Glomerular endothelial cell (primary cell): Measurements from ENCODE around the gene TUT1. TPM values are rescaled to one million over a fixed set of nuclear protein-coding genes. Genes with fewer than 3 reads are reported as not detected.
A peak's percentile ranks its signal among the peaks of the same experiment; 100 is the strongest.
"Not testable (repeated sequence)": the region's sequence is repeated elsewhere in the genome, so short reads cannot be mapped to it uniquely, and the experiment has no call there.

Experiments
- DNase-seq: peaks from one replicate; pipeline ENCODE4 v3.0.0-alpha.2; 2011; ENCODE audit warnings: low read depth, low spot score; ENCODE audit errors: extremely low read depth
- total RNA-seq: library from RNA; depleted of rRNA; stranded (reverse); fragments of >200 nt; gene quantifications from 2 replicates; pipeline ENCODE4 v1.2.3, GENCODE V29; 2015

The TUT1 gene
- total RNA-seq, 1 donor from 2014 or later: 16.8 TPM

- no peak for DNase-seq
These were observed 32.1 kb downstream of the TUT1 start for GRCh38 chr11:62559204-62559603.

- DNase-seq: no peak
These were observed 32.7 kb downstream of the TUT1 start for GRCh38 chr11:62558669-62559068.

- DNase-seq: no peak
These were observed 34.3 kb downstream of the TUT1 start for GRCh38 chr11:62556875-62557631.

- peak; percentile 72 for DNase-seq
These were observed 35.0 kb downstream of the TUT1 start for GRCh38 chr11:62556108-62556874.

- no peak for DNase-seq
These were observed 35.7 kb downstream of the TUT1 start for GRCh38 chr11:62555464-62556107.

- no peak for DNase-seq
These were observed 36.7 kb downstream of the TUT1 start for GRCh38 chr11:62554387-62555167.

- DNase-seq: no peak
These were observed 37.4 kb downstream of the TUT1 start for GRCh38 chr11:62553839-62554361.

GRCh38 chr11:62553080-62553838 is 38.1 kb downstream of the TUT1 start:
- DNase-seq: peak; percentile 91

- DNase-seq: no peak
These were observed 38.7 kb downstream of the TUT1 start for GRCh38 chr11:62552485-62553079.

- DNase-seq: not testable (repeated sequence)
These were observed 40.8 kb downstream of the TUT1 start for GRCh38 chr11:62550478-62550877.

- DNase-seq: no peak
These were observed 42.6 kb downstream of the TUT1 start for GRCh38 chr11:62548545-62549335.

- no peak for DNase-seq
These were observed 43.5 kb downstream of the TUT1 start for GRCh38 chr11:62547691-62548281.

GRCh38 chr11:62546929-62547625 is 44.2 kb downstream of the TUT1 start:
- DNase-seq: no peak

GRCh38 chr11:62546244-62546928 is 44.9 kb downstream of the TUT1 start, which contains the start of gene AHNAK:
TSS of gene AHNAK (minus strand) at chr11:62546806. CDS start at chr11:62536098, 10,708 bp downstream.
- DNase-seq: no peak

- no peak for DNase-seq
These were observed 45.7 kb downstream of the TUT1 start for GRCh38 chr11:62545437-62546243.
